ENCODE results near the gene FTO. TPM values are rescaled to one million over a fixed set of nuclear protein-coding genes. Genes with fewer than 3 reads are reported as not detected.

FTO gene
- 58.6 TPM for total RNA-seq
- polyA plus RNA-seq, result 10 to 100 TPM; 88.0 to 97.6 (median 95.4) TPM

GRCh38 chr16:53703590-53704444 is at the start of gene FTO, which contains the start of gene RPGRIP1L:
Gene FTO (plus strand): TSS chr16:53704156.
Gene RPGRIP1L (minus strand): TSS chr16:53703859. CDS start chr16:53700723, 3,136 bp downstream.
- no peaks in the 10 kb centered on the region for H3K27me3 Mint-ChIP-seq
- peak within 1 kb of the TSS; percentile 96 to 97 (median 97) for H3K27ac Mint-ChIP-seq
- peaks cover 28 to 53% (median 42%) of the 10 kb centered on the region in 4 donors for H3K4me1 Mint-ChIP-seq
- no peaks in the 10 kb centered on the region for H3K9me3 Mint-ChIP-seq
- ATAC-seq (ENCODE audit: low read depth in 2 of 2) (peak; percentile 96 to 97), DNase-seq (peak; percentile 94 to 98 (median 97))
- H3K36me3 ChIP-seq (ENCODE audit: control insufficient read depth, insufficient read depth, low read length), result no peaks in the 10 kb centered on the region
- H3K4me3 Mint-ChIP-seq, result peak within 1 kb of the TSS; percentile 95 to 98 (median 96)
- H3K9me3 ChIP-seq (ENCODE audit: control insufficient read depth in 2 of 2, low read length in 2 of 2), result no peaks in the 10 kb centered on the region
- H3K4me1 ChIP-seq (ENCODE audit: control insufficient read depth, insufficient read depth, low read length, poor library complexity, severe bottlenecking), result peaks cover 23% of the 10 kb centered on the region
- no peaks in the 10 kb centered on the region for H3K27me3 ChIP-seq (ENCODE audit: control insufficient read depth, insufficient read depth, low read length)
- H3K27ac ChIP-seq (ENCODE audit: insufficient read depth, low read length, poor library complexity, severe bottlenecking), result peak within 1 kb of the TSS; percentile 79
- peak within 1 kb of the TSS; percentile 86 for H3K4me3 ChIP-seq (ENCODE audit: low read depth, low read length)
- peaks cover 15% of the 10 kb centered on the region for H3K36me3 Mint-ChIP-seq

GRCh38 chr16:53654946-53655345 is 49.0 kb upstream of the FTO start:
- Histone ChIP-seq H3K27me3 (ENCODE audit: control insufficient read depth, insufficient read depth, low read length) (no peaks in the 10 kb centered on the region), H3K27ac (ENCODE audit: insufficient read depth, low read length, poor library complexity, severe bottlenecking) (no peak overlapping the region), H3K9me3 (ENCODE audit: control insufficient read depth in 2 of 2, low read length in 2 of 2) (no peaks in the 10 kb centered on the region), H3K4me1 (ENCODE audit: control insufficient read depth, insufficient read depth, low read length, poor library complexity, severe bottlenecking) (no peaks in the 10 kb centered on the region), H3K36me3 (ENCODE audit: control insufficient read depth, insufficient read depth, low read length) (no peaks in the 10 kb centered on the region), H3K4me3 (ENCODE audit: low read depth, low read length) (no peak overlapping the region)
- peaks cover 0 to 2% (median 0%) of the 10 kb centered on the region in 4 donors for H3K4me1 Mint-ChIP-seq
- H3K9me3 Mint-ChIP-seq, result peaks cover 0 to 2% (median 0%) of the 10 kb centered on the region in 7 donors
- H3K27ac Mint-ChIP-seq, result no peak overlapping the region
- ATAC-seq (ENCODE audit: low read depth in 2 of 2) (no peak), DNase-seq (no peak)
- H3K36me3 Mint-ChIP-seq, result peaks cover 30% of the 10 kb centered on the region
- H3K4me3 Mint-ChIP-seq, result no peak overlapping the region
- no peaks in the 10 kb centered on the region for H3K27me3 Mint-ChIP-seq

GRCh38 chr16:53662072-53662471 is 41.9 kb upstream of the FTO start:
- no peaks in the 10 kb centered on the region for H3K36me3 ChIP-seq (ENCODE audit: control insufficient read depth, insufficient read depth, low read length)
- no peaks in the 10 kb centered on the region for H3K27me3 ChIP-seq (ENCODE audit: control insufficient read depth, insufficient read depth, low read length)
- Mint-ChIP-seq H3K4me3 (no peak overlapping the region), H3K36me3 (peaks cover 10% of the 10 kb centered on the region), H3K9me3 (no peaks in the 10 kb centered on the region), H3K27ac (no peak overlapping the region), H3K4me1 (peaks cover 0 to 34% (median 12%) of the 10 kb centered on the region in 4 donors), H3K27me3 (no peaks in the 10 kb centered on the region)
- ATAC-seq (ENCODE audit: low read depth in 2 of 2) (no peak), DNase-seq (no peak)
- H3K4me3 ChIP-seq (ENCODE audit: low read depth, low read length), result no peak overlapping the region
- no peak overlapping the region for H3K27ac ChIP-seq (ENCODE audit: insufficient read depth, low read length, poor library complexity, severe bottlenecking)
- H3K4me1 ChIP-seq (ENCODE audit: control insufficient read depth, insufficient read depth, low read length, poor library complexity, severe bottlenecking), result peaks cover 7% of the 10 kb centered on the region
- no peaks in the 10 kb centered on the region for H3K9me3 ChIP-seq (ENCODE audit: control insufficient read depth in 2 of 2, low read length in 2 of 2)

GRCh38 chr16:53664724-53665345 is 39.1 kb upstream of the FTO start:
- Mint-ChIP-seq H3K9me3 (no peaks in the 10 kb centered on the region), H3K27ac (no peak overlapping the region), H3K4me1 (peaks cover 0 to 34% (median 12%) of the 10 kb centered on the region in 4 donors), H3K4me3 (no peak overlapping the region), H3K27me3 (no peaks in the 10 kb centered on the region), H3K36me3 (peaks cover 5% of the 10 kb centered on the region)
- DNase-seq, result peak in 1 of 3 donors; percentile 31
- Histone ChIP-seq H3K9me3 (ENCODE audit: control insufficient read depth in 2 of 2, low read length in 2 of 2) (no peaks in the 10 kb centered on the region), H3K4me3 (ENCODE audit: low read depth, low read length) (peak overlapping the region; percentile 48), H3K36me3 (ENCODE audit: control insufficient read depth, insufficient read depth, low read length) (no peaks in the 10 kb centered on the region), H3K27ac (ENCODE audit: insufficient read depth, low read length, poor library complexity, severe bottlenecking) (no peak overlapping the region), H3K4me1 (ENCODE audit: control insufficient read depth, insufficient read depth, low read length, poor library complexity, severe bottlenecking) (peaks cover 7% of the 10 kb centered on the region), H3K27me3 (ENCODE audit: control insufficient read depth, insufficient read depth, low read length) (no peaks in the 10 kb centered on the region)
- no peak for ATAC-seq (ENCODE audit: low read depth in 2 of 2)

- ATAC-seq (ENCODE audit: low read depth in 2 of 2) (no peak), DNase-seq (no peak)
- Histone ChIP-seq H3K4me3 (ENCODE audit: low read depth, low read length) (no peak overlapping the region), H3K27me3 (ENCODE audit: control insufficient read depth, insufficient read depth, low read length) (no peaks in the 10 kb centered on the region), H3K4me1 (ENCODE audit: control insufficient read depth, insufficient read depth, low read length, poor library complexity, severe bottlenecking) (peaks cover 7% of the 10 kb centered on the region), H3K9me3 (ENCODE audit: control insufficient read depth in 2 of 2, low read length in 2 of 2) (no peaks in the 10 kb centered on the region), H3K27ac (ENCODE audit: insufficient read depth, low read length, poor library complexity, severe bottlenecking) (no peak overlapping the region), H3K36me3 (ENCODE audit: control insufficient read depth, insufficient read depth, low read length) (no peaks in the 10 kb centered on the region)
- H3K9me3 Mint-ChIP-seq, result no peaks in the 10 kb centered on the region
- H3K4me1 Mint-ChIP-seq, result peaks cover 0 to 27% (median 12%) of the 10 kb centered on the region in 4 donors
- no peak overlapping the region for H3K4me3 Mint-ChIP-seq
- H3K27me3 Mint-ChIP-seq, result no peaks in the 10 kb centered on the region
- no peak overlapping the region for H3K27ac Mint-ChIP-seq
- peaks cover 9% of the 10 kb centered on the region for H3K36me3 Mint-ChIP-seq
Measured at GRCh38 chr16:53666786-53667415, 37.1 kb upstream of the FTO start.

- Mint-ChIP-seq H3K4me3 (no peak overlapping the region), H3K27me3 (no peaks in the 10 kb centered on the region), H3K27ac (no peak overlapping the region), H3K9me3 (no peaks in the 10 kb centered on the region), H3K36me3 (peaks cover 9% of the 10 kb centered on the region), H3K4me1 (peaks cover 0 to 14% (median 7%) of the 10 kb centered on the region in 4 donors)
- no peaks in the 10 kb centered on the region for H3K27me3 ChIP-seq (ENCODE audit: control insufficient read depth, insufficient read depth, low read length)
- H3K4me1 ChIP-seq (ENCODE audit: control insufficient read depth, insufficient read depth, low read length, poor library complexity, severe bottlenecking), result peaks cover 7% of the 10 kb centered on the region
- H3K9me3 ChIP-seq (ENCODE audit: control insufficient read depth in 2 of 2, low read length in 2 of 2), result no peaks in the 10 kb centered on the region
- H3K27ac ChIP-seq (ENCODE audit: insufficient read depth, low read length, poor library complexity, severe bottlenecking), result no peak overlapping the region
- no peak for DNase-seq
- H3K4me3 ChIP-seq (ENCODE audit: low read depth, low read length), result no peak overlapping the region
- ATAC-seq (ENCODE audit: low read depth in 2 of 2), result no peak
- no peaks in the 10 kb centered on the region for H3K36me3 ChIP-seq (ENCODE audit: control insufficient read depth, insufficient read depth, low read length)
Measured at GRCh38 chr16:53668869-53669268, 35.1 kb upstream of the FTO start.

GRCh38 chr16:53672461-53672860 is 31.5 kb upstream of the FTO start:
- Histone ChIP-seq H3K36me3 (ENCODE audit: control insufficient read depth, insufficient read depth, low read length) (no peaks in the 10 kb centered on the region), H3K4me1 (ENCODE audit: control insufficient read depth, insufficient read depth, low read length, poor library complexity, severe bottlenecking) (no peaks in the 10 kb centered on the region), H3K9me3 (ENCODE audit: control insufficient read depth in 2 of 2, low read length in 2 of 2) (no peaks in the 10 kb centered on the region), H3K4me3 (ENCODE audit: low read depth, low read length) (no peak overlapping the region), H3K27me3 (ENCODE audit: control insufficient read depth, insufficient read depth, low read length) (no peaks in the 10 kb centered on the region), H3K27ac (ENCODE audit: insufficient read depth, low read length, poor library complexity, severe bottlenecking) (no peak overlapping the region)
- Mint-ChIP-seq H3K27me3 (no peaks in the 10 kb centered on the region), H3K36me3 (peaks cover 4% of the 10 kb centered on the region), H3K4me1 (no peaks in the 10 kb centered on the region), H3K4me3 (no peak overlapping the region), H3K9me3 (peaks cover 0 to 1% (median 0%) of the 10 kb centered on the region in 7 donors), H3K27ac (no peak overlapping the region)
- DNase-seq, result no peak
- no peak for ATAC-seq (ENCODE audit: low read depth in 2 of 2)

Measured in CD4-positive, CD25-positive, alpha-beta regulatory T cell (primary cell).